K562 (cell line): ENCODE data around the gene BCL2L15. TPM values are rescaled to one million over a fixed set of nuclear protein-coding genes. Genes with fewer than 3 reads are reported as not detected.

Experiments used
- BACH1 ChIP-seq: fragments of 200-800 bp; sonication (Bioruptor generic); IDR thresholded peaks from 2 replicates; pipeline ENCODE4 v1.6.1; 2016; ENCODE audit warnings: missing genetic modification characterization, missing compliant biosample characterization
- CBFA2T2 ChIP-seq: fragments of 450-650 bp; conservative IDR thresholded peaks from 2 replicates; pipeline ENCODE4 v1.6.1; 2017; ENCODE audit warnings: mild to moderate bottlenecking
- CTBP1 ChIP-seq: fragments of 450-650 bp; IDR thresholded peaks from 2 replicates; pipeline ENCODE4 v1.6.1; 2016; ENCODE audit warnings: borderline replicate concordance
- CTCF ChIP-seq, 3 experiments: IDR thresholded peaks in 2 of 3; conservative IDR thresholded peaks in 1 of 3; 2 replicates each; pipeline ENCODE4 v1.5.1; 2011 to 2012; ENCODE audit warnings: low read length in 3 of 3, mild to moderate bottlenecking in 3 of 3, control low read depth in 2 of 3, improper control_type of control experiment in 1 of 3, inconsistent platforms in 1 of 3, low read depth in 1 of 3, mixed read lengths in 1 of 3, moderate library complexity in 1 of 3; ENCODE audit not compliant: insufficient read depth in 2 of 3
- KDM4B ChIP-seq, 2 experiments: fragments of 450-650 bp in 1 of 2; sonication (generic) in 1 of 2; IDR thresholded peaks; 2 replicates each; pipeline ENCODE4 v1.6.1; 2016 to 2017; ENCODE audit warnings: borderline replicate concordance in 2 of 2, antibody characterized with exemption in 1 of 2, low read depth in 1 of 2, mild to moderate bottlenecking in 1 of 2
- KLF6 ChIP-seq: fragments of 250-450 bp; sonication (Bioruptor Pico); IDR thresholded peaks from 2 replicates; pipeline ENCODE4 v1.4.0; 2020; ENCODE audit warnings: mild to moderate bottlenecking, moderate library complexity, borderline replicate concordance
- L3MBTL2 ChIP-seq: fragments of 450-650 bp; IDR thresholded peaks from 2 replicates; pipeline ENCODE4 v1.6.1; 2016; ENCODE audit warnings: mild to moderate bottlenecking, moderate library complexity
- LEF1 ChIP-seq: fragments of 450-650 bp; IDR thresholded peaks from 2 replicates; pipeline ENCODE4 v1.6.1; 2016; ENCODE audit warnings: mild to moderate bottlenecking
- NCOA6 ChIP-seq: fragments of 450-650 bp; IDR thresholded peaks from 2 replicates; pipeline ENCODE4 v1.6.1; 2017; ENCODE audit warnings: mild to moderate bottlenecking
- NFYB ChIP-seq: IDR thresholded peaks from 2 replicates; pipeline ENCODE4 v1.6.1; 2011; ENCODE audit warnings: mild to moderate bottlenecking, moderate library complexity; ENCODE audit not compliant: insufficient read length; ENCODE audit errors: extremely low read depth
- NKRF ChIP-seq: fragments of 450-650 bp; IDR thresholded peaks from 2 replicates; pipeline ENCODE4 v1.6.1; 2016; ENCODE audit warnings: borderline replicate concordance
- POLR2AphosphoS5 ChIP-seq: IDR thresholded peaks from 2 replicates; pipeline ENCODE4 v1.6.1; 2011; ENCODE audit warnings: mild to moderate bottlenecking, low read depth, low read length, moderate library complexity; ENCODE audit not compliant: control insufficient read depth, insufficient read depth
- RBM15 ChIP-seq: fragments of 200-400 bp; formaldehyde crosslinking; IDR thresholded peaks from 2 replicates; pipeline ENCODE4 v1.6.1; 2018; ENCODE audit warnings: mild to moderate bottlenecking, low read length, moderate library complexity; ENCODE audit not compliant: insufficient read depth
- SMARCA5 ChIP-seq: fragments of 450-650 bp; IDR thresholded peaks from 2 replicates; pipeline ENCODE4 v1.6.1; 2016
- STAT5A ChIP-seq: IDR thresholded peaks from 2 replicates; pipeline ENCODE4 v1.6.1; 2012; ENCODE audit warnings: low read length, inconsistent platforms, borderline replicate concordance
- STAT5B ChIP-seq: fragments of 250-450 bp; sonication (Bioruptor Pico); IDR thresholded peaks from 2 replicates; pipeline ENCODE4 v1.8.0; 2021; ENCODE audit warnings: mild to moderate bottlenecking, inconsistent platforms
- SUPT5H ChIP-seq: fragments of 450-650 bp; IDR thresholded peaks from 2 replicates; pipeline ENCODE4 v1.6.1; 2016
- YY1 ChIP-seq, 3 experiments: IDR thresholded peaks; 2 replicates each; pipeline ENCODE4 v1.6.1; 2011; ENCODE audit warnings: low read length in 2 of 3, mild to moderate bottlenecking in 2 of 3, moderate library complexity in 2 of 3, borderline replicate concordance in 1 of 3, control low read depth in 1 of 3, low read depth in 1 of 3; ENCODE audit not compliant: insufficient read depth in 3 of 3, insufficient replicate concordance in 2 of 3, control insufficient read depth in 1 of 3, insufficient read length in 1 of 3; ENCODE audit errors: extremely low read depth in 1 of 3
- ZBTB1 ChIP-seq: sonication (generic); formaldehyde crosslinking; IDR thresholded peaks from 2 replicates; pipeline ENCODE4 v1.8.1; 2023; ENCODE audit warnings: missing genetic modification reagents, low read depth, mild to moderate bottlenecking, borderline replicate concordance
- ZFP1 ChIP-seq: fragments of 450-650 bp; formaldehyde crosslinking; IDR thresholded peaks from 2 replicates; pipeline ENCODE4 v1.4.0; 2020; ENCODE audit warnings: mild to moderate bottlenecking, mixed read lengths
- ZKSCAN1 ChIP-seq: fragments of 150-350 bp; IDR thresholded peaks from 2 replicates; pipeline ENCODE4 v1.6.1; 2016; ENCODE audit warnings: low read depth, low read length
- ZNF175 ChIP-seq: fragments of 200-800 bp; sonication (Bioruptor generic); IDR thresholded peaks from 2 replicates; pipeline ENCODE4 v1.6.1; 2016; ENCODE audit warnings: low read depth, mild to moderate bottlenecking, missing genetic modification characterization, missing compliant biosample characterization
- ZNF324 ChIP-seq: fragments of 250-450 bp; sonication (Bioruptor Pico); IDR thresholded peaks from 2 replicates; pipeline ENCODE4 v1.4.0; 2020; ENCODE audit warnings: mild to moderate bottlenecking
- polyA plus RNA-seq, 8 experiments: library from polyadenylated mRNA; depleted of rRNA in 4 of 8; stranded (reverse) in 5 of 8; unstranded in 3 of 8; fragments of >200 nt; fragmentation: Nextera tagmentation in 2 of 8; fragmentation: Illumina TruSeq in 1 of 8; extraction: Ambion mirVana in 2 of 8; extraction: Trizol in 1 of 8; gene quantifications; 2 replicates each; pipeline versions ENCODE4 v1.2.1 to v1.2.3, GENCODE V29; 2011 to 2014; ENCODE audit warnings: inconsistent platforms in 1 of 8, missing spikeins in 1 of 8
- total RNA-seq, 7 experiments: library from RNA; depleted of rRNA in 6 of 7; stranded (reverse); fragments of >200 nt in 6 of 7; fragmentation: Illumina TruSeq in 2 of 7; extraction: Trizol in 2 of 7; gene quantifications; 2 replicates each; pipeline versions ENCODE4 v1.2.1 to v1.2.3, GENCODE V29; 2011 to 2021; ENCODE audit warnings: low replicate concordance in 1 of 7

The BCL2L15 gene
- total and polyA plus RNA-seq, 9 of the 15 experiments (the other 6 are each of a cell fraction or from before 2014, with no cell fraction given) = 0.06 to 0.42 (median 0.28) TPM; not detected in 1

- TF ChIP-seq CTCF (IDR thresholded peaks at IDR 0.05 in 2 of 3, conservative IDR thresholded peaks at IDR 0.05 in 1 of 3; ENCODE audit: insufficient read depth in 2 of 3, low read depth in 1 of 3, low read length in 3 of 3) = peak; percentile 23 to 36 (median 26); a peak in 4 of 6 replicates
- TF ChIP-seq ZFP1 = no peak
- no peak for TF ChIP-seq KLF6 (CRISPR knock-in tag)
- TF ChIP-seq NCOA6 = peak; percentile 59
- TF ChIP-seq ZNF324 (CRISPR knock-in tag) = no peak
- peak; percentile 61; the same call in 1 of the 2 replicates for TF ChIP-seq NKRF
- no peak for TF ChIP-seq SMARCA5
- peak; percentile 99 for TF ChIP-seq CBFA2T2
- TF ChIP-seq L3MBTL2 = peak; percentile 92
- TF ChIP-seq POLR2AphosphoS5 = peak; percentile 100
- no peak for TF ChIP-seq RBM15
- TF ChIP-seq YY1 (IDR thresholded peaks at IDR 0.05; ENCODE audit: borderline replicate concordance in 1 of 3, control insufficient read depth in 1 of 3, extremely low read depth in 1 of 3, insufficient read depth in 3 of 3, insufficient read length in 1 of 3, insufficient replicate concordance in 2 of 3, low read depth in 1 of 3, low read length in 2 of 3) = peak in 2 of 3 experiments; percentile 29 to 69
- TF ChIP-seq CTBP1 = peak; percentile 100
- TF ChIP-seq STAT5B (CRISPR knock-in tag) = no peak
- TF ChIP-seq ZNF175 = peak; percentile 95
- no peak for TF ChIP-seq KDM4B (IDR thresholded peaks at IDR 0.05; ENCODE audit: borderline replicate concordance in 2 of 2, low read depth in 1 of 2)
- TF ChIP-seq ZBTB1 = no peak
- TF ChIP-seq NFYB = no peak
- 0 out of 2 replicates have a peak, but pooled peaks have one; percentile 39 for TF ChIP-seq ZKSCAN1
- TF ChIP-seq LEF1 = peak; percentile 99
- TF ChIP-seq STAT5A = peak; percentile 100
- 0 out of 2 replicates have a peak, but pooled peaks have one; percentile 35 for TF ChIP-seq SUPT5H
- peak; percentile 68; the same call in 1 of the 2 replicates for TF ChIP-seq BACH1 (tag)
Measured at GRCh38 chr1:113913887-113914664, 26.7 kb upstream of the BCL2L15 start (continued).
